ENCODE data around the gene AXIN1. TPM values are rescaled to one million over a fixed set of nuclear protein-coding genes. Genes with fewer than 3 reads are reported as not detected.

AXIN1 gene
- total and polyA plus RNA-seq, 9 of the 15 experiments (the other 6 are each of a cell fraction or from before 2014, with no cell fraction given): 0.42 to 58.0 (median 25.9) TPM

- peak; percentile 44; the same call in 1 of the 2 replicates for TF ChIP-seq USF1 (CRISPR knock-in tag; IDR thresholded peaks at IDR 0.05)
- TF ChIP-seq SAFB (IDR thresholded peaks at IDR 0.05; ENCODE audit: borderline replicate concordance, low read depth, low read length): 0 out of 2 replicates have a peak, but pooled peaks have one; percentile 22
- no peak for TF ChIP-seq ZNF165 (CRISPR knock-in tag; IDR thresholded peaks at IDR 0.05; ENCODE audit: borderline replicate concordance)
- peak; percentile 58; the same call in 1 of the 2 replicates for TF ChIP-seq KLF13 (tag; IDR thresholded peaks at IDR 0.05; ENCODE audit: borderline replicate concordance, low read depth)
- peak; percentile 56 to 58 for TF ChIP-seq NRF1 (conservative IDR thresholded peaks at IDR 0.05 in 1 of 2, IDR thresholded peaks at IDR 0.05 in 1 of 2)
- TF ChIP-seq RB1 (IDR thresholded peaks at IDR 0.05; ENCODE audit: low read depth): peak; percentile 63; the same call in 1 of the 2 replicates
- peak; percentile 72 for TF ChIP-seq HMGN3 (IDR thresholded peaks at IDR 0.05; ENCODE audit: borderline replicate concordance, extremely low read depth, insufficient read length, low read depth, low read length)
- no peak for TF ChIP-seq MCM5 (IDR thresholded peaks at IDR 0.05; ENCODE audit: low read depth)
- no peak for TF ChIP-seq DIDO1 (tag; IDR thresholded peaks at IDR 0.05; ENCODE audit: low read depth)
- peak; percentile 75 for TF ChIP-seq POLR2G (IDR thresholded peaks at IDR 0.05; ENCODE audit: low read depth, low read length)
- TF ChIP-seq RAD21 (CRISPR knock-in tag; conservative IDR thresholded peaks at IDR 0.05 in 1 of 2, IDR thresholded peaks at IDR 0.05 in 1 of 2): peak in 1 of 2 experiments; percentile 54; a peak in 3 of 4 replicates
- TF ChIP-seq ZNF561 (CRISPR knock-in tag; conservative IDR thresholded peaks at IDR 0.05): no peak
- TF ChIP-seq KLF16 (IDR thresholded peaks at IDR 0.05): no peak
- TF ChIP-seq HDGF (IDR thresholded peaks at IDR 0.05): no peak
- TF ChIP-seq ZEB2 (IDR thresholded peaks at IDR 0.05): no peak
- TF ChIP-seq KDM5B (IDR thresholded peaks at IDR 0.05; ENCODE audit: insufficient replicate concordance, low read depth, low read length): peak; percentile 35
- no peak for TF ChIP-seq ZBTB12 (CRISPR knock-in tag; IDR thresholded peaks at IDR 0.05)
- TF ChIP-seq PHF8 (IDR thresholded peaks at IDR 0.05; ENCODE audit: borderline replicate concordance, low read length): peak; percentile 75; the same call in 1 of the 2 replicates
- TF ChIP-seq RBFOX2 (IDR thresholded peaks at IDR 0.05; ENCODE audit: low read depth, low read length): peak; percentile 78
- TF ChIP-seq ZNF263 (CRISPR knock-in tag; IDR thresholded peaks at IDR 0.05; ENCODE audit: borderline replicate concordance): peak; percentile 73
- TF ChIP-seq POLR2A (conservative IDR thresholded peaks at IDR 0.05): peak; percentile 66
- TF ChIP-seq ETS1 (conservative IDR thresholded peaks at IDR 0.05; ENCODE audit: control insufficient read depth, low read depth, low read length): peak; percentile 47; the same call in 1 of the 2 replicates
- peak in 1 of 2 experiments; percentile 58; a peak in 1 of 4 replicates for TF ChIP-seq NONO (IDR thresholded peaks at IDR 0.05; ENCODE audit: low read depth in 2 of 2, low read length in 1 of 2)
- peak; percentile 27 to 92; a peak in 2 of 4 replicates for TF ChIP-seq MAZ (CRISPR knock-in tag; conservative IDR thresholded peaks at IDR 0.05 in 1 of 2, IDR thresholded peaks at IDR 0.05 in 1 of 2)
- TF ChIP-seq L3MBTL2 (IDR thresholded peaks at IDR 0.05): peak; percentile 65
Observed at GRCh38 chr16:352547-353403, at the start of gene AXIN1 (continued).

Data from K562 (cell line).